HepG2 (cell line): ENCODE results near the gene SLC12A2. TPM values are rescaled to one million over a fixed set of nuclear protein-coding genes. Genes with fewer than 3 reads are reported as not detected.

Experiments
- ATAC-seq: fragments of 200-7000 bp; cut with Tn5 transposase; 3 replicates; pipeline ENCODE4 v1.9.1; 2020; ENCODE audit warnings: mild to moderate bottlenecking, moderate library complexity
- BruUV-seq: library from RNA; stranded (reverse); fragments of 400-500 nt; replicated peaks from 2 replicates; lab custom pipeline; 2021; lab: Mats Ljungman, UMichigan
- CTCF ChIA-PET: fragments of 300-600 bp; formaldehyde crosslinking; extraction: SDS; loops from one replicate; lab custom pipeline; 2021; ENCODE audit warnings: low total read pairs, inconsistent platforms, low intra/inter-chr PET ratio; lab: Yijun Ruan, JAX
- POLR2A ChIA-PET: fragments of 350-600 bp; sonication (Branson Sonifier 250); formaldehyde crosslinking; loops from one replicate; lab custom pipeline; 2020; ENCODE audit warnings: antibody characterized with exemption, inconsistent platforms; lab: Yijun Ruan, JAX
- DNase-seq: peaks from one replicate; pipeline ENCODE4 v3.0.0-alpha.2; 2015; ENCODE audit warnings: low spot score
- FAIRE-seq: peaks from 3 replicates; lab custom pipeline; 2011; peaks lifted over from hg19 to GRCh38; lab: Jason Lieb, UNC
- H2AFZ ChIP-seq: one replicate; pipeline ENCODE4 v1.6.1; 2011; ENCODE audit warnings: low read length, inconsistent platforms
- H3K27ac ChIP-seq: fragments of 300-600 bp; 3 replicates; pipeline ENCODE4 v1.8.0; 2011; ENCODE audit warnings: mixed run types, mild to moderate bottlenecking, mixed read lengths, low read length, inconsistent platforms; ENCODE audit not compliant: insufficient read depth; ENCODE audit errors: extremely low read length
- H3K27me3 ChIP-seq, 2 experiments: fragments of 200-600 bp in 1 of 2; 2 replicates in 1 of 2; 3 replicates in 1 of 2; pipeline versions ENCODE4 v1.6.0 to v1.8.0; 2011; ENCODE audit warnings: low read length in 2 of 2, mild to moderate bottlenecking in 2 of 2, moderate library complexity in 2 of 2, inconsistent platforms in 1 of 2; ENCODE audit not compliant: insufficient read depth in 2 of 2, control insufficient read depth in 1 of 2
- H3K36me3 ChIP-seq, 2 experiments: fragments of 200-600 bp in 1 of 2; replicated peaks in 1 of 2; 2 replicates in 1 of 2; 3 replicates in 1 of 2; pipeline versions ENCODE4 v1.5.1 to v1.8.0; 2011; ENCODE audit warnings: low read length in 2 of 2, inconsistent platforms in 1 of 2; ENCODE audit not compliant: insufficient read depth in 2 of 2, control insufficient read depth in 1 of 2
- H3K4me1 ChIP-seq: 2 replicates; pipeline ENCODE4 v1.5.1; 2012; ENCODE audit warnings: low read length, inconsistent platforms; ENCODE audit not compliant: insufficient read depth
- H3K4me2 ChIP-seq: 2 replicates; pipeline ENCODE4 v1.6.0; 2011; ENCODE audit warnings: low read depth, low read length, inconsistent platforms
- H3K4me3 ChIP-seq, 3 experiments: fragments of 200-600 bp in 1 of 3; sonication (generic), shearing (Covaris generic) in 1 of 3; replicated peaks in 1 of 3; 2 replicates each; pipeline ENCODE4 v1.5.1; 2011 to 2016; ENCODE audit warnings: low read length in 3 of 3, inconsistent platforms in 2 of 3, low read depth in 2 of 3, mild to moderate bottlenecking in 2 of 3, control low read depth in 1 of 3, mixed read lengths in 1 of 3; ENCODE audit not compliant: insufficient read depth in 1 of 3
- H3K79me2 ChIP-seq: one replicate; pipeline ENCODE4 v1.6.1; 2011; ENCODE audit warnings: low read length, inconsistent platforms; ENCODE audit not compliant: insufficient read depth
- H3K9ac ChIP-seq: 2 replicates; pipeline ENCODE4 v1.6.0; 2011; ENCODE audit warnings: mild to moderate bottlenecking, low read depth, low read length, inconsistent platforms; ENCODE audit not compliant: insufficient read depth
- H3K9me3 ChIP-seq: 2 replicates; pipeline ENCODE4 v1.5.1; 2012; ENCODE audit warnings: mild to moderate bottlenecking, low read length
- H4K20me1 ChIP-seq: 2 replicates; pipeline ENCODE4 v1.6.0; 2011; ENCODE audit warnings: inconsistent platforms, mild to moderate bottlenecking, low read length, moderate library complexity; ENCODE audit not compliant: insufficient read depth
- CHD2 ChIP-seq: IDR thresholded peaks from 2 replicates; pipeline ENCODE4 v1.6.1; 2011; ENCODE audit warnings: low read depth, low read length, improper control_type of control experiment
- HDAC1 ChIP-seq: sonication (generic); formaldehyde crosslinking; IDR thresholded peaks from 2 replicates; pipeline ENCODE4 v1.5.1; 2020; ENCODE audit warnings: mild to moderate bottlenecking, missing genetic modification reagents
- KLF11 ChIP-seq: IDR thresholded peaks from 2 replicates; pipeline ENCODE4 v1.6.1; 2016; ENCODE audit warnings: missing compliant biosample characterization
- PATZ1 ChIP-seq: sonication (generic); formaldehyde crosslinking; IDR thresholded peaks from 2 replicates; pipeline ENCODE4 v1.4.0; 2020; ENCODE audit warnings: missing genetic modification reagents
- TIGD3 ChIP-seq: sonication (generic); formaldehyde crosslinking; IDR thresholded peaks from 2 replicates; pipeline ENCODE4 v1.5.1; 2020; ENCODE audit warnings: mild to moderate bottlenecking, missing genetic modification reagents, borderline replicate concordance
- ZNF20 ChIP-seq: sonication (generic); formaldehyde crosslinking; IDR thresholded peaks from 2 replicates; pipeline ENCODE4 v1.4.0; 2020; ENCODE audit warnings: mild to moderate bottlenecking, moderate library complexity, missing genetic modification reagents
- ZNF205 ChIP-seq: IDR thresholded peaks from 2 replicates; pipeline ENCODE4 v1.6.1; 2018; ENCODE audit warnings: missing biosample characterization, missing genetic modification reagents
- ZNF558 ChIP-seq: sonication (generic); formaldehyde crosslinking; IDR thresholded peaks from 2 replicates; pipeline ENCODE4 v1.9.0; 2022; ENCODE audit warnings: mild to moderate bottlenecking, missing genetic modification reagents, borderline replicate concordance
- ZNF563 ChIP-seq: sonication (generic); formaldehyde crosslinking; IDR thresholded peaks from 2 replicates; pipeline ENCODE4 v1.8.0; 2022; ENCODE audit warnings: mild to moderate bottlenecking, moderate library complexity, missing genetic modification reagents
- ZNF710 ChIP-seq: sonication (generic); formaldehyde crosslinking; IDR thresholded peaks from 2 replicates; pipeline ENCODE4 v1.5.0; 2020; ENCODE audit warnings: mild to moderate bottlenecking, missing genetic modification reagents, borderline replicate concordance
- ZNF781 ChIP-seq: sonication (generic); formaldehyde crosslinking; IDR thresholded peaks from 2 replicates; pipeline ENCODE4 v1.5.1; 2020; ENCODE audit warnings: borderline replicate concordance, mild to moderate bottlenecking, missing genetic modification reagents; ENCODE audit errors: not compliant biosample characterization
- WGBS: methylation state at CpG from one replicate; pipeline ENCODE4 v1.1.6; 2017; ENCODE audit warnings: low lambda C conversion rate; 5-methylcytosine and 5-hydroxymethylcytosine counted together
- in situ Hi-C: cut with HindIII; loops from 2 replicates; pipeline ENCODE4 v1.10.0; 2017; ENCODE audit warnings: low pct_unique_long_range_greater_than_20kb; ENCODE audit not compliant: extremely low pct_ligation_motif_present
- intact Hi-C: fragments of 100-400 bp; cut with micrococcal nuclease; formaldehyde crosslinking; loops from one replicate; pipeline ENCODE4 v1.10.0; 2022; ENCODE audit not compliant: unreplicated experiment
- polyA plus RNA-seq, 8 experiments: library from polyadenylated mRNA; depleted of rRNA in 3 of 8; stranded (reverse) in 7 of 8; unstranded in 1 of 8; fragments of >200 nt; fragmentation: Illumina TruSeq in 4 of 8; extraction: Trizol in 4 of 8; gene quantifications; 2 replicates each; pipeline versions ENCODE4 v1.2.1 to v1.2.3, GENCODE V29; 2011 to 2016; ENCODE audit warnings: low read depth in 4 of 8, missing spikeins in 1 of 8, mixed read lengths in 1 of 8; ENCODE audit not compliant: insufficient read depth in 1 of 8
- total RNA-seq, 5 experiments: library from RNA; depleted of rRNA; stranded (reverse); fragments of >200 nt; fragmentation: Illumina TruSeq; extraction: Trizol; gene quantifications; 2 replicates each; pipeline ENCODE4 v1.2.3, GENCODE V29; 2016; ENCODE audit warnings: low read depth in 1 of 5

Gene SLC12A2
- total and polyA plus RNA-seq, 2 of the 13 experiments (the other 11 are each of a cell fraction or from before 2014, with no cell fraction given): 4.0 to 9.7 TPM

- Histone ChIP-seq H3K9me3 (no peaks in the 10 kb centered on the region), H3K27me3 (peaks cover 0 to 3% of the 10 kb centered on the region in 2 experiments; a peak in 1 of 5 replicates), H4K20me1 (no peaks in the 10 kb centered on the region), H3K4me3 (no peak overlapping the region), H3K9ac (no peak overlapping the region), H3K36me3 (no peaks in the 10 kb centered on the region), H3K4me1 (peaks cover 14% of the 10 kb centered on the region), H2AFZ (no peak overlapping the region), H3K27ac (no peak overlapping the region), H3K79me2 (no peaks in the 10 kb centered on the region), H3K4me2 (no peak overlapping the region)
- DNase-seq (no peak), FAIRE-seq (no peak), ATAC-seq (no peak)
- ChIA-PET POLR2A (no interaction called here), CTCF (no interaction called here)
- 58% methylated on average over 3 of the region's 3 CpGs for WGBS
- intact Hi-C loops: no loop called here
- TF ChIP-seq ZNF205 (CRISPR knock-in tag): no peak
- TF ChIP-seq KLF11 (CRISPR knock-in tag): no peak
- no peak for TF ChIP-seq CHD2
- no peak for TF ChIP-seq ZNF558
- no peak for TF ChIP-seq HDAC1 (CRISPR knock-in tag)
- TF ChIP-seq TIGD3 (CRISPR knock-in tag): no peak
- no peak for TF ChIP-seq ZNF20 (CRISPR knock-in tag)
- TF ChIP-seq ZNF781 (CRISPR knock-in tag): no peak
- no peak for TF ChIP-seq ZNF710 (CRISPR knock-in tag)
- TF ChIP-seq PATZ1 (CRISPR knock-in tag): no peak
- no peak for TF ChIP-seq ZNF563
- no TSS peak for BruUV-seq
- in situ Hi-C loops: no loop called here
Observed at GRCh38 chr5:128196791-128197190, 113.2 kb downstream of the SLC12A2 start.
